K562 (cell line): ENCODE results near the gene FYTTD1. TPM values are rescaled to one million over a fixed set of nuclear protein-coding genes. Genes with fewer than 3 reads are reported as not detected.

Source experiments
- BCOR ChIP-seq: fragments of 450-650 bp; IDR thresholded peaks from 2 replicates; pipeline ENCODE4 v1.6.1; 2016
- CREM ChIP-seq: IDR thresholded peaks from 2 replicates; pipeline ENCODE4 v1.6.1; 2014; ENCODE audit warnings: antibody characterized with exemption, low read depth
- CTBP1 ChIP-seq: fragments of 450-650 bp; IDR thresholded peaks from 2 replicates; pipeline ENCODE4 v1.6.1; 2016; ENCODE audit warnings: borderline replicate concordance
- EHMT2 ChIP-seq: fragments of 450-650 bp; IDR thresholded peaks from 2 replicates; pipeline ENCODE4 v1.6.1; 2018; ENCODE audit warnings: antibody characterized with exemption
- JUND ChIP-seq, 2 experiments: IDR thresholded peaks; 2 replicates in 1 of 2; 3 replicates in 1 of 2; pipeline ENCODE4 v1.6.1; 2011; ENCODE audit warnings: borderline replicate concordance in 2 of 2, low read depth in 2 of 2, low read length in 2 of 2, improper control_type of control experiment in 1 of 2, missing biosample characterization in 1 of 2, missing genetic modification characterization in 1 of 2, missing genetic modification reagents in 1 of 2
- KLF16 ChIP-seq: IDR thresholded peaks from 2 replicates; pipeline ENCODE4 v1.6.1; 2016; ENCODE audit warnings: antibody characterized with exemption
- L3MBTL2 ChIP-seq: fragments of 450-650 bp; IDR thresholded peaks from 2 replicates; pipeline ENCODE4 v1.6.1; 2016; ENCODE audit warnings: mild to moderate bottlenecking, moderate library complexity
- MAFK ChIP-seq: IDR thresholded peaks from 2 replicates; pipeline ENCODE4 v1.6.1; 2011; ENCODE audit warnings: low read length, improper control_type of control experiment
- POLR2G ChIP-seq: fragments of 200-400 bp; formaldehyde crosslinking; IDR thresholded peaks from 2 replicates; pipeline ENCODE4 v1.6.1; 2017; ENCODE audit warnings: low read depth, mild to moderate bottlenecking, antibody characterized with exemption, low read length, moderate library complexity
- SMAD4 ChIP-seq: fragments of 250-450 bp; sonication (Bioruptor Pico); conservative IDR thresholded peaks from 2 replicates; pipeline ENCODE4 v1.8.0; 2021; ENCODE audit warnings: inconsistent platforms, mild to moderate bottlenecking, moderate library complexity
- SP1 ChIP-seq: sonication (generic); formaldehyde crosslinking; IDR thresholded peaks from 2 replicates; pipeline ENCODE4 v1.8.1; 2022; ENCODE audit warnings: mild to moderate bottlenecking, missing genetic modification reagents
- ZFP30 ChIP-seq: fragments of 250-450 bp; sonication (Bioruptor Pico); IDR thresholded peaks from 2 replicates; pipeline ENCODE4 v1.8.0; 2022; ENCODE audit warnings: moderate library complexity, mild to moderate bottlenecking, inconsistent platforms, borderline replicate concordance
- ZNF165 ChIP-seq: fragments of 250-450 bp; sonication (Bioruptor Pico); IDR thresholded peaks from 2 replicates; pipeline ENCODE4 v1.4.0; 2020; ENCODE audit warnings: borderline replicate concordance
- ZNF184 ChIP-seq: sonication (generic); formaldehyde crosslinking; IDR thresholded peaks from 2 replicates; pipeline ENCODE4 v1.5.0; 2020; ENCODE audit warnings: missing genetic modification reagents
- polyA plus RNA-seq, 8 experiments: library from polyadenylated mRNA; depleted of rRNA in 4 of 8; stranded (reverse) in 5 of 8; unstranded in 3 of 8; fragments of >200 nt; fragmentation: Nextera tagmentation in 2 of 8; fragmentation: Illumina TruSeq in 1 of 8; extraction: Ambion mirVana in 2 of 8; extraction: Trizol in 1 of 8; gene quantifications; 2 replicates each; pipeline versions ENCODE4 v1.2.1 to v1.2.3, GENCODE V29; 2011 to 2014; ENCODE audit warnings: inconsistent platforms in 1 of 8, missing spikeins in 1 of 8
- total RNA-seq, 7 experiments: library from RNA; depleted of rRNA in 6 of 7; stranded (reverse); fragments of >200 nt in 6 of 7; fragmentation: Illumina TruSeq in 2 of 7; extraction: Trizol in 2 of 7; gene quantifications; 2 replicates each; pipeline versions ENCODE4 v1.2.1 to v1.2.3, GENCODE V29; 2011 to 2021; ENCODE audit warnings: low replicate concordance in 1 of 7
- TF ChIP-seq, protein P1 (sequence below): fragments of 450-650 bp; IDR thresholded peaks from 2 replicates; pipeline ENCODE4 v1.6.1; 2016; ENCODE audit warnings: mild to moderate bottlenecking, moderate library complexity

FYTTD1 gene
- total and polyA plus RNA-seq, 9 of the 15 experiments (the other 6 are each of a cell fraction or from before 2014, with no cell fraction given): 35.7 to 106 (median 76.3) TPM

DNA sequence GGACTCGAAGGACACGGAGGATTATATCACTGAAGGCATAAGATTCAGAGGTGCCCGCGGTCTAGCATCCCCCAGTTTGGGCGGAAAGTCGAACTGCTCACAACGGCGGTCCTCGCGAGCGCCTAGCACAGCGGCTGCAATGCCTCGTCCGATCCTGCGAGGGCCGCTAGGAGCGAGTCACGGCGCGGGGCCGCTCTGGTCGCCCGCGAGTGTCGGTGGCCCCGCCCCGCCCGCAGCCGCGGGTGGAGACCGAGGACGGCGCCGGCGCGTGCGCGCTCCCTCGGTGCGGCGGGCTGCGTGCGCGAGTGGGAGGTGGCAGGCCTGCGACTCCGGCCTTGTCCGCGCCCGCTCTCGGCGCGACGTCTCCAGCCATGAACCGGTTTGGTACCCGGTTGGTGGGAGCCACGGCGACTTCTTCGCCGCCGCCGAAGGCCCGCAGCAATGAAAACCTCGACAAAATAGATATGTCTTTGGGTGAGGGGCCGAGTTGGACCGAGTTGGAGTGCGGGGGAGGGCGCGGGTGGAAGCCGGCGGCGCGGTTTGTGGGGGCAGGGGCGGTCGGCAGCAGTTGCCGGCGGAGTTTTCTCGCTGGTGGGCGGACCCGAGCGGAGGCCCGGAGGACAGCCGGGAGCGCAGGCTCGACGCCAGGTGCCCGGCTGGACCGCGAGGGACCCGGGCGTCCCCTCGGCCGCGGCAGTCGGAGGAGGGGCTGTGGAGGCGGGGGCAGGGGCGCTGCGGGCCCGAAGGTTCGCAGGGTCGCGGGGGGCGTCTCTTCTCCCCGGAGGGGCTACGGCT, at the start of gene FYTTD1 (continued):
- TF ChIP-seq EHMT2 (no peak), CTBP1 (peak; percentile 98), ZFP30 (CRISPR knock-in tag) (no peak), ZNF165 (no peak), SMAD4 (CRISPR knock-in tag) (peak; percentile 63), L3MBTL2 (peak; percentile 98), BCOR (0 out of 2 replicates have a peak, but pooled peaks have one; percentile 4), ZNF184 (CRISPR knock-in tag) (no peak), JUND (IDR thresholded peaks at IDR 0.05; ENCODE audit: borderline replicate concordance, low read depth, low read length) (0 out of 2 replicates have a peak, but pooled peaks have one; percentile 13), JUND (tag; IDR thresholded peaks at IDR 0.05; ENCODE audit: borderline replicate concordance, low read depth, low read length) (no peak), POLR2G (peak; percentile 88), MAFK (no peak), CREM (peak; percentile 79), SP1 (CRISPR knock-in tag) (peak; percentile 81), KLF16 (peak; percentile 33; the same call in 1 of the 2 replicates)
- TF ChIP-seq, protein P1, sequence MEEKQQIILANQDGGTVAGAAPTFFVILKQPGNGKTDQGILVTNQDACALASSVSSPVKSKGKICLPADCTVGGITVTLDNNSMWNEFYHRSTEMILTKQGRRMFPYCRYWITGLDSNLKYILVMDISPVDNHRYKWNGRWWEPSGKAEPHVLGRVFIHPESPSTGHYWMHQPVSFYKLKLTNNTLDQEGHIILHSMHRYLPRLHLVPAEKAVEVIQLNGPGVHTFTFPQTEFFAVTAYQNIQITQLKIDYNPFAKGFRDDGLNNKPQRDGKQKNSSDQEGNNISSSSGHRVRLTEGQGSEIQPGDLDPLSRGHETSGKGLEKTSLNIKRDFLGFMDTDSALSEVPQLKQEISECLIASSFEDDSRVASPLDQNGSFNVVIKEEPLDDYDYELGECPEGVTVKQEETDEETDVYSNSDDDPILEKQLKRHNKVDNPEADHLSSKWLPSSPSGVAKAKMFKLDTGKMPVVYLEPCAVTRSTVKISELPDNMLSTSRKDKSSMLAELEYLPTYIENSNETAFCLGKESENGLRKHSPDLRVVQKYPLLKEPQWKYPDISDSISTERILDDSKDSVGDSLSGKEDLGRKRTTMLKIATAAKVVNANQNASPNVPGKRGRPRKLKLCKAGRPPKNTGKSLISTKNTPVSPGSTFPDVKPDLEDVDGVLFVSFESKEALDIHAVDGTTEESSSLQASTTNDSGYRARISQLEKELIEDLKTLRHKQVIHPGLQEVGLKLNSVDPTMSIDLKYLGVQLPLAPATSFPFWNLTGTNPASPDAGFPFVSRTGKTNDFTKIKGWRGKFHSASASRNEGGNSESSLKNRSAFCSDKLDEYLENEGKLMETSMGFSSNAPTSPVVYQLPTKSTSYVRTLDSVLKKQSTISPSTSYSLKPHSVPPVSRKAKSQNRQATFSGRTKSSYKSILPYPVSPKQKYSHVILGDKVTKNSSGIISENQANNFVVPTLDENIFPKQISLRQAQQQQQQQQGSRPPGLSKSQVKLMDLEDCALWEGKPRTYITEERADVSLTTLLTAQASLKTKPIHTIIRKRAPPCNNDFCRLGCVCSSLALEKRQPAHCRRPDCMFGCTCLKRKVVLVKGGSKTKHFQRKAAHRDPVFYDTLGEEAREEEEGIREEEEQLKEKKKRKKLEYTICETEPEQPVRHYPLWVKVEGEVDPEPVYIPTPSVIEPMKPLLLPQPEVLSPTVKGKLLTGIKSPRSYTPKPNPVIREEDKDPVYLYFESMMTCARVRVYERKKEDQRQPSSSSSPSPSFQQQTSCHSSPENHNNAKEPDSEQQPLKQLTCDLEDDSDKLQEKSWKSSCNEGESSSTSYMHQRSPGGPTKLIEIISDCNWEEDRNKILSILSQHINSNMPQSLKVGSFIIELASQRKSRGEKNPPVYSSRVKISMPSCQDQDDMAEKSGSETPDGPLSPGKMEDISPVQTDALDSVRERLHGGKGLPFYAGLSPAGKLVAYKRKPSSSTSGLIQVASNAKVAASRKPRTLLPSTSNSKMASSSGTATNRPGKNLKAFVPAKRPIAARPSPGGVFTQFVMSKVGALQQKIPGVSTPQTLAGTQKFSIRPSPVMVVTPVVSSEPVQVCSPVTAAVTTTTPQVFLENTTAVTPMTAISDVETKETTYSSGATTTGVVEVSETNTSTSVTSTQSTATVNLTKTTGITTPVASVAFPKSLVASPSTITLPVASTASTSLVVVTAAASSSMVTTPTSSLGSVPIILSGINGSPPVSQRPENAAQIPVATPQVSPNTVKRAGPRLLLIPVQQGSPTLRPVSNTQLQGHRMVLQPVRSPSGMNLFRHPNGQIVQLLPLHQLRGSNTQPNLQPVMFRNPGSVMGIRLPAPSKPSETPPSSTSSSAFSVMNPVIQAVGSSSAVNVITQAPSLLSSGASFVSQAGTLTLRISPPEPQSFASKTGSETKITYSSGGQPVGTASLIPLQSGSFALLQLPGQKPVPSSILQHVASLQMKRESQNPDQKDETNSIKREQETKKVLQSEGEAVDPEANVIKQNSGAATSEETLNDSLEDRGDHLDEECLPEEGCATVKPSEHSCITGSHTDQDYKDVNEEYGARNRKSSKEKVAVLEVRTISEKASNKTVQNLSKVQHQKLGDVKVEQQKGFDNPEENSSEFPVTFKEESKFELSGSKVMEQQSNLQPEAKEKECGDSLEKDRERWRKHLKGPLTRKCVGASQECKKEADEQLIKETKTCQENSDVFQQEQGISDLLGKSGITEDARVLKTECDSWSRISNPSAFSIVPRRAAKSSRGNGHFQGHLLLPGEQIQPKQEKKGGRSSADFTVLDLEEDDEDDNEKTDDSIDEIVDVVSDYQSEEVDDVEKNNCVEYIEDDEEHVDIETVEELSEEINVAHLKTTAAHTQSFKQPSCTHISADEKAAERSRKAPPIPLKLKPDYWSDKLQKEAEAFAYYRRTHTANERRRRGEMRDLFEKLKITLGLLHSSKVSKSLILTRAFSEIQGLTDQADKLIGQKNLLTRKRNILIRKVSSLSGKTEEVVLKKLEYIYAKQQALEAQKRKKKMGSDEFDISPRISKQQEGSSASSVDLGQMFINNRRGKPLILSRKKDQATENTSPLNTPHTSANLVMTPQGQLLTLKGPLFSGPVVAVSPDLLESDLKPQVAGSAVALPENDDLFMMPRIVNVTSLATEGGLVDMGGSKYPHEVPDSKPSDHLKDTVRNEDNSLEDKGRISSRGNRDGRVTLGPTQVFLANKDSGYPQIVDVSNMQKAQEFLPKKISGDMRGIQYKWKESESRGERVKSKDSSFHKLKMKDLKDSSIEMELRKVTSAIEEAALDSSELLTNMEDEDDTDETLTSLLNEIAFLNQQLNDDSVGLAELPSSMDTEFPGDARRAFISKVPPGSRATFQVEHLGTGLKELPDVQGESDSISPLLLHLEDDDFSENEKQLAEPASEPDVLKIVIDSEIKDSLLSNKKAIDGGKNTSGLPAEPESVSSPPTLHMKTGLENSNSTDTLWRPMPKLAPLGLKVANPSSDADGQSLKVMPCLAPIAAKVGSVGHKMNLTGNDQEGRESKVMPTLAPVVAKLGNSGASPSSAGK: peak; percentile 93
